Neural cell (in vitro differentiated cells): ENCODE measurements around the gene OTOP3. TPM values are rescaled to one million over a fixed set of nuclear protein-coding genes. Genes with fewer than 3 reads are reported as not detected.

ENCODE experiments used
- H2AFZ ChIP-seq: fragments of 200-600, 300-800 bp; sonication (generic), shearing (Covaris generic); 2 replicates; pipeline ENCODE4 v1.6.0; 2014; ENCODE audit warnings: low read depth, mild to moderate bottlenecking, antibody characterized with exemption, low read length, moderate library complexity
- H3F3A ChIP-seq: fragments of 200-600 bp; shearing (Covaris generic); 2 replicates; pipeline ENCODE4 v1.6.1; 2016; ENCODE audit warnings: mild to moderate bottlenecking, moderate library complexity, mixed read lengths, antibody characterized with exemption, low read length; ENCODE audit not compliant: insufficient read depth, poor library complexity, severe bottlenecking
- H3K27ac ChIP-seq: fragments of 200-600, 300-800 bp; sonication (generic), shearing (Covaris generic); 2 replicates; pipeline ENCODE4 v1.5.1; 2014; ENCODE audit warnings: mild to moderate bottlenecking, low read length, moderate library complexity
- H3K27me3 ChIP-seq: fragments of 300-800, 200-600 bp; sonication (generic), shearing (Covaris generic); 2 replicates; pipeline ENCODE4 v1.6.0; 2014; ENCODE audit warnings: mild to moderate bottlenecking, low read depth, low read length, moderate library complexity; ENCODE audit not compliant: insufficient read depth
- H3K36me3 ChIP-seq: fragments of 300-800, 200-600 bp; sonication (generic), shearing (Covaris generic); 2 replicates; pipeline ENCODE4 v1.5.1; 2014; ENCODE audit warnings: mild to moderate bottlenecking, antibody characterized with exemption, low read length, moderate library complexity; ENCODE audit not compliant: insufficient read depth
- H3K4me2 ChIP-seq: fragments of 300-800, 200-600 bp; sonication (generic), shearing (Covaris generic); 2 replicates; pipeline ENCODE4 v1.6.0; 2014; ENCODE audit warnings: mild to moderate bottlenecking, low read length
- H3K4me3 ChIP-seq: fragments of 300-800, 200-600 bp; sonication (generic), shearing (Covaris generic); 2 replicates; pipeline ENCODE4 v1.5.1; 2014; ENCODE audit warnings: mild to moderate bottlenecking, low read length, moderate library complexity
- H3K79me2 ChIP-seq: fragments of 200-600 bp; shearing (Covaris generic); replicated peaks from 2 replicates; pipeline ENCODE4 v1.6.0; 2014; ENCODE audit warnings: mild to moderate bottlenecking, low read length, moderate library complexity; ENCODE audit not compliant: insufficient read depth
- H3K9ac ChIP-seq: fragments of 300-800, 200-600 bp; sonication (generic), shearing (Covaris generic); 2 replicates; pipeline ENCODE4 v1.6.1; 2016; ENCODE audit warnings: mild to moderate bottlenecking, low read length, mixed read lengths
- H3K9me2 ChIP-seq: fragments of 200-600 bp; shearing (Covaris generic); 2 replicates; pipeline ENCODE4 v1.6.1; 2016; ENCODE audit warnings: mild to moderate bottlenecking, low read length, mixed read lengths; ENCODE audit not compliant: insufficient read depth
- H3K9me3 ChIP-seq: fragments of 200-600, 300-800 bp; sonication (generic), shearing (Covaris generic); 2 replicates; pipeline ENCODE4 v1.6.1; 2016; ENCODE audit warnings: mild to moderate bottlenecking, mixed run types, low read length, moderate library complexity, mixed read lengths
- H4K20me1 ChIP-seq: fragments of 200-600 bp; shearing (Covaris generic); 2 replicates; pipeline ENCODE4 v1.6.1; 2016; ENCODE audit warnings: mild to moderate bottlenecking, mixed run types; ENCODE audit not compliant: insufficient read depth
- EP300 ChIP-seq: fragments of 450-650 bp; conservative IDR thresholded peaks from 2 replicates; pipeline ENCODE4 v1.6.1; 2014; ENCODE audit warnings: antibody characterized with exemption, mild to moderate bottlenecking, moderate library complexity; ENCODE audit not compliant: poor library complexity, severe bottlenecking
- EZH2 ChIP-seq: fragments of 200-600, 300-800 bp; shearing (Covaris generic), sonication (generic); IDR thresholded peaks from 2 replicates; pipeline ENCODE4 v1.6.1; 2014; ENCODE audit warnings: antibody characterized with exemption, low read length, borderline replicate concordance, mild to moderate bottlenecking; ENCODE audit not compliant: insufficient read depth, poor library complexity, severe bottlenecking
- MXI1 ChIP-seq: fragments of 450-650 bp; conservative IDR thresholded peaks from 2 replicates; pipeline ENCODE4 v1.6.1; 2014; ENCODE audit warnings: antibody characterized with exemption, mild to moderate bottlenecking; ENCODE audit not compliant: poor library complexity, severe bottlenecking
- POLR2AphosphoS5 ChIP-seq: IDR thresholded peaks from 2 replicates; pipeline ENCODE4 v1.6.1; 2012
- RAD21 ChIP-seq: fragments of 450-650 bp; conservative IDR thresholded peaks from 2 replicates; pipeline ENCODE4 v1.6.1; 2014; ENCODE audit warnings: antibody characterized with exemption, mild to moderate bottlenecking, moderate library complexity
- SMC3 ChIP-seq: fragments of 450-650 bp; conservative IDR thresholded peaks from 2 replicates; pipeline ENCODE4 v1.6.1; 2014; ENCODE audit warnings: antibody characterized with exemption, mild to moderate bottlenecking, moderate library complexity; ENCODE audit not compliant: poor library complexity
- TAF1 ChIP-seq: IDR thresholded peaks from 2 replicates; pipeline ENCODE4 v1.6.1; 2012; ENCODE audit warnings: low read depth
- polyA plus RNA-seq: library from polyadenylated mRNA; depleted of rRNA; stranded (reverse); fragments of >200 nt; gene quantifications from 2 replicates; pipeline ENCODE4 v1.2.3, GENCODE V29; 2014
- TF ChIP-seq, protein P1 (sequence below): fragments of 450-650 bp; IDR thresholded peaks from 2 replicates; pipeline ENCODE4 v1.5.1; 2014; ENCODE audit warnings: antibody characterized with exemption, mild to moderate bottlenecking, moderate library complexity; ENCODE audit not compliant: poor library complexity, severe bottlenecking
- TF ChIP-seq, protein P2 (sequence below): IDR thresholded peaks from 2 replicates; pipeline ENCODE4 v1.6.1; 2012; ENCODE audit warnings: borderline replicate concordance

OTOP3 gene
- polyA plus RNA-seq, 1 donor from 2014 or later, result not detected

DNA sequence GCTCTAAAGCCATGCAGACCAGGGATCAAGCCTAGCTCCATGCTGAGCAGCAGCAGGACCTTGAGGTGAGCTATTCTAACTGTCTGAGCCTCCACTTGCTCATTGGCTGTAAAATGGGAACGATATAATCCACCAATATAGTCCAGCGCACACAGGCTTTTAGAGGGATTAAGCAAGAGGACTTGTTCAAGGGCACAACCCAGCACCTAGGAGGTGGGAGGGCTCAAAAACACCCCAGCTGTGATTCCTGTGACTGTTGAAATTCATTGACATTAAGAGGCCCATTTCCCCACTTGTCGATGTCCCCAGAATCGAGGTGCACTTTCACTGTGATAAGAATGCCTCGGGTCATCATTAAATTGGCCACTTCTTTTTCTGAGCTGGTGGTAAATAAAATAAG lies 16.8 kb upstream of the OTOP3 start:
- TF ChIP-seq TAF1, result no peak
- no peak for TF ChIP-seq POLR2AphosphoS5
- TF ChIP-seq EZH2, result no peak
- TF ChIP-seq SMC3, result no peak
- TF ChIP-seq RAD21, result no peak
- TF ChIP-seq, protein P1, sequence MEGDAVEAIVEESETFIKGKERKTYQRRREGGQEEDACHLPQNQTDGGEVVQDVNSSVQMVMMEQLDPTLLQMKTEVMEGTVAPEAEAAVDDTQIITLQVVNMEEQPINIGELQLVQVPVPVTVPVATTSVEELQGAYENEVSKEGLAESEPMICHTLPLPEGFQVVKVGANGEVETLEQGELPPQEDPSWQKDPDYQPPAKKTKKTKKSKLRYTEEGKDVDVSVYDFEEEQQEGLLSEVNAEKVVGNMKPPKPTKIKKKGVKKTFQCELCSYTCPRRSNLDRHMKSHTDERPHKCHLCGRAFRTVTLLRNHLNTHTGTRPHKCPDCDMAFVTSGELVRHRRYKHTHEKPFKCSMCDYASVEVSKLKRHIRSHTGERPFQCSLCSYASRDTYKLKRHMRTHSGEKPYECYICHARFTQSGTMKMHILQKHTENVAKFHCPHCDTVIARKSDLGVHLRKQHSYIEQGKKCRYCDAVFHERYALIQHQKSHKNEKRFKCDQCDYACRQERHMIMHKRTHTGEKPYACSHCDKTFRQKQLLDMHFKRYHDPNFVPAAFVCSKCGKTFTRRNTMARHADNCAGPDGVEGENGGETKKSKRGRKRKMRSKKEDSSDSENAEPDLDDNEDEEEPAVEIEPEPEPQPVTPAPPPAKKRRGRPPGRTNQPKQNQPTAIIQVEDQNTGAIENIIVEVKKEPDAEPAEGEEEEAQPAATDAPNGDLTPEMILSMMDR, result no peak
- TF ChIP-seq, protein P2, sequence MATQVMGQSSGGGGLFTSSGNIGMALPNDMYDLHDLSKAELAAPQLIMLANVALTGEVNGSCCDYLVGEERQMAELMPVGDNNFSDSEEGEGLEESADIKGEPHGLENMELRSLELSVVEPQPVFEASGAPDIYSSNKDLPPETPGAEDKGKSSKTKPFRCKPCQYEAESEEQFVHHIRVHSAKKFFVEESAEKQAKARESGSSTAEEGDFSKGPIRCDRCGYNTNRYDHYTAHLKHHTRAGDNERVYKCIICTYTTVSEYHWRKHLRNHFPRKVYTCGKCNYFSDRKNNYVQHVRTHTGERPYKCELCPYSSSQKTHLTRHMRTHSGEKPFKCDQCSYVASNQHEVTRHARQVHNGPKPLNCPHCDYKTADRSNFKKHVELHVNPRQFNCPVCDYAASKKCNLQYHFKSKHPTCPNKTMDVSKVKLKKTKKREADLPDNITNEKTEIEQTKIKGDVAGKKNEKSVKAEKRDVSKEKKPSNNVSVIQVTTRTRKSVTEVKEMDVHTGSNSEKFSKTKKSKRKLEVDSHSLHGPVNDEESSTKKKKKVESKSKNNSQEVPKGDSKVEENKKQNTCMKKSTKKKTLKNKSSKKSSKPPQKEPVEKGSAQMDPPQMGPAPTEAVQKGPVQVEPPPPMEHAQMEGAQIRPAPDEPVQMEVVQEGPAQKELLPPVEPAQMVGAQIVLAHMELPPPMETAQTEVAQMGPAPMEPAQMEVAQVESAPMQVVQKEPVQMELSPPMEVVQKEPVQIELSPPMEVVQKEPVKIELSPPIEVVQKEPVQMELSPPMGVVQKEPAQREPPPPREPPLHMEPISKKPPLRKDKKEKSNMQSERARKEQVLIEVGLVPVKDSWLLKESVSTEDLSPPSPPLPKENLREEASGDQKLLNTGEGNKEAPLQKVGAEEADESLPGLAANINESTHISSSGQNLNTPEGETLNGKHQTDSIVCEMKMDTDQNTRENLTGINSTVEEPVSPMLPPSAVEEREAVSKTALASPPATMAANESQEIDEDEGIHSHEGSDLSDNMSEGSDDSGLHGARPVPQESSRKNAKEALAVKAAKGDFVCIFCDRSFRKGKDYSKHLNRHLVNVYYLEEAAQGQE, result no peak
- no peak for TF ChIP-seq MXI1
- no peak for TF ChIP-seq EP300
- Histone ChIP-seq H3K9me2 (no peaks in the 10 kb centered on the region), H3K27ac (no peak overlapping the region), H3K4me2 (no peak overlapping the region), H3K9ac (no peak overlapping the region), H3K9me3 (no peaks in the 10 kb centered on the region), H3K4me3 (no peak overlapping the region), H4K20me1 (no peaks in the 10 kb centered on the region), H3K36me3 (no peaks in the 10 kb centered on the region), H3K27me3 (peaks cover 17% of the 10 kb centered on the region), H3F3A (no peaks in the 10 kb centered on the region), H2AFZ (no peak overlapping the region), H3K79me2 (no peaks in the 10 kb centered on the region)

DNA sequence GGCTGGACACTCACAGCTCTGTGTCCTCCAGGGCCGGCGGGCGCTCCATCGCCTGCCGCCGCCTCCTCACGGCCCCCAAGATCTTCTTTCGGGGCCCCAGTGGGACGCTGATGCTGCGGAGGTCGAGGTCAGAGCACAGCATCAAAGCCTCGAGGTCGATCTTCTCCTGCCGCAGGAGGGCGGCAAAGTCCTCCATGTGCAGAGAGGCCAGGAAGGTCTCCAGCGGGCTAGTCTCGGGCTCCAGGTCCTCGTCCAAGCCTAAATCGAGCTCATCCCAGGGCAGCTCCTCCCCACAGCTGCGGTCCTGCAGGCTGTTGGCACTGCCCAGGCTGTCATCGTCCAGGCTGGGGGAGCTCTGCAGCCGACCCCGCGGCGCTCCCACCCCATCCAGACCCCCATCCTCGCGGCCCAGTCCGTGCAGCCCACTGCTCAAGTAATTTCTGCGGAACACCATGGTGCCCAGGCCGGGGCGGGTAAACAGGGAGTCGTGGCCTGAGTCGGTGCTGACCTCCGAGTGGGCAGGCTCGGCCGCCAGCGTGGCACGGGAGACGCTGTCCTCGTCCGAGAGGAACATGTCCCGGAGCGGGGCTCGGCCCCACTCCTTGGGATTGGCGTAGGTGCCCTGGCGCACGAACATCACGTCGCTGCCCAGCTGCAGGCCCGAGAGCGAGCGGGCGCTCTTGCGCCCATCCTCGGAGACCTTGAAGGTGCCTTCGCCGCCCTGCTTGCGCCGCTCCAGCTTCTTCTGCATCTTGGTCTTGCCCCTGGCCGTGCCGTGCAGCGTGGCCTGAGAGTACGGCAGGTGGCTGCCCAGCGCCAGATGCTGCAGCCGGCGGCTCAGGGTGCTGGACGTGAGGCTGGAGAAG lies 16.0 kb upstream of the OTOP3 start:
- Histone ChIP-seq H3F3A (no peaks in the 10 kb centered on the region), H4K20me1 (no peaks in the 10 kb centered on the region), H3K79me2 (no peaks in the 10 kb centered on the region), H3K9me2 (no peaks in the 10 kb centered on the region), H3K9me3 (no peaks in the 10 kb centered on the region), H3K27ac (no peak overlapping the region), H2AFZ (no peak overlapping the region), H3K4me3 (no peak overlapping the region), H3K4me2 (no peak overlapping the region), H3K36me3 (no peaks in the 10 kb centered on the region), H3K9ac (no peak overlapping the region), H3K27me3 (peaks cover 25% of the 10 kb centered on the region)
- TF ChIP-seq, protein P2, result no peak
- TF ChIP-seq POLR2AphosphoS5, result no peak
- TF ChIP-seq EP300, result no peak
- TF ChIP-seq EZH2, result no peak
- no peak for TF ChIP-seq TAF1
